AG04449 (cell line): ENCODE data around the gene COG5.

Experiments used
- CTCF ChIA-PET: fragments of 350-600 bp; formaldehyde crosslinking; extraction: SDS; loops from one replicate; lab custom pipeline; 2021; ENCODE audit warnings: antibody characterized with exemption; lab: Yijun Ruan, JAX
- POLR2A ChIA-PET: fragments of 400-600, 350-600 bp; formaldehyde crosslinking; extraction: SDS; loops from one replicate; lab custom pipeline; 2020; ENCODE audit warnings: antibody characterized with exemption, inconsistent platforms; lab: Yijun Ruan, JAX
- DNase-seq: peaks from one replicate; pipeline ENCODE4 v3.0.0-alpha.2; 2010; ENCODE audit warnings: low read depth, low spot score
- H3K4me3 ChIP-seq: 2 replicates; pipeline ENCODE4 v1.5.1; 2011; ENCODE audit warnings: low read depth, mild to moderate bottlenecking, control low read depth, low read length
- TF ChIP-seq, protein P1 (sequence below): IDR thresholded peaks from one replicate; pipeline ENCODE4 v1.5.1; 2011; ENCODE audit warnings: mild to moderate bottlenecking, moderate library complexity, low read length, control low read depth, inconsistent platforms; ENCODE audit not compliant: insufficient read depth; ENCODE audit errors: missing control alignments

The COG5 gene

DNA sequence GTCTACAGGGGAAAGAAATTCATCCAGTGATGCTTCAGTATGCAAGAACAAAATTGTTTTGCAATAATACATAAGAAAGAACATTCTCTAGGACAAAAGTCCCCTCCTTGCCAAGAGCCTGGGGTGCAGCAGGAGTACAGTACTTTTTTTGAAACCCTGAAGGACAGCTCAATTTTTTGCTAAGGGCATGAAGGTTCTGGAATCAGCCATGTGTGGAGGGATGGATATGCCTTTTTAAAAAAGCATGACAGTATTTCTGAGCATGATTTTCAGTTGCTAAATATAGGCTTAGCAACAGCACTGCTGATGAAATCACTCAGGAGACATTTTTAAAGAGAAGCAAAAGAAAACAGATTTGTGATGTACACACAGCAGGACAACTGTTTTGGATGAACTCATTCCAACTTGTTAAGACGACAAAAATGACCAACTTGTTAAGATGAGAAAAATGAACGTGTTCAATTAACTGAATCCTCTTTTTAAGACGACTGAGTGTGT is 355.6 kb downstream of the COG5 start:
- no peak overlapping the region for H3K4me3 ChIP-seq
- ChIA-PET CTCF (interaction anchor here (1.4 to 1.6 kb wide), 2 partner anchors 15 to 667 kb away, joined by 3 to 5 read pairs; no protein-coding TSS in a partner anchor), POLR2A (no interaction called here)
- no peak for DNase-seq
- TF ChIP-seq, protein P1, sequence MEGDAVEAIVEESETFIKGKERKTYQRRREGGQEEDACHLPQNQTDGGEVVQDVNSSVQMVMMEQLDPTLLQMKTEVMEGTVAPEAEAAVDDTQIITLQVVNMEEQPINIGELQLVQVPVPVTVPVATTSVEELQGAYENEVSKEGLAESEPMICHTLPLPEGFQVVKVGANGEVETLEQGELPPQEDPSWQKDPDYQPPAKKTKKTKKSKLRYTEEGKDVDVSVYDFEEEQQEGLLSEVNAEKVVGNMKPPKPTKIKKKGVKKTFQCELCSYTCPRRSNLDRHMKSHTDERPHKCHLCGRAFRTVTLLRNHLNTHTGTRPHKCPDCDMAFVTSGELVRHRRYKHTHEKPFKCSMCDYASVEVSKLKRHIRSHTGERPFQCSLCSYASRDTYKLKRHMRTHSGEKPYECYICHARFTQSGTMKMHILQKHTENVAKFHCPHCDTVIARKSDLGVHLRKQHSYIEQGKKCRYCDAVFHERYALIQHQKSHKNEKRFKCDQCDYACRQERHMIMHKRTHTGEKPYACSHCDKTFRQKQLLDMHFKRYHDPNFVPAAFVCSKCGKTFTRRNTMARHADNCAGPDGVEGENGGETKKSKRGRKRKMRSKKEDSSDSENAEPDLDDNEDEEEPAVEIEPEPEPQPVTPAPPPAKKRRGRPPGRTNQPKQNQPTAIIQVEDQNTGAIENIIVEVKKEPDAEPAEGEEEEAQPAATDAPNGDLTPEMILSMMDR = no peak

DNA sequence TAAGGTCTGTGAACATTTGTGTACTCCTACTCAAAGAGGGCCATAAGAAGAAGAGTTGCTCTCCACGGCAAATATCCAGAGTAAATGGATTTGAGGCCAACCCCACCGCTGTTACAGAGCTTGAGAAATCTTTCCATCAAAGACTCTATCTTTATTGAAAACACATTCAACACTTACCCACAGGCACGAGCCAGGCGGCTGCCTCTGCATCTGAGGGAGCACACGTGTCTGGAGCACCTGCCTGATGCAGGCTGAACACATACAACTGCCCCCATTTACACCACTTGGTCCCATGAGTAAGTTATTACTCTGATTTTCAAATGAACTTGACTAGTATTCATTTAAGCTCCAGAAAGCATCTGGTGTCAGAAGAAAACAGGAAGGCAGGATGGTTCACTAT is 356.3 kb downstream of the COG5 start:
- H3K4me3 ChIP-seq = no peak overlapping the region
- no peak for DNase-seq
- TF ChIP-seq, protein P1 = no peak
- POLR2A ChIA-PET = no interaction called here
- CTCF ChIA-PET = interaction anchor here (0.7 to 1.6 kb wide), 2 partner anchors 43 to 668 kb away, joined by 3 to 5 read pairs; no protein-coding TSS in a partner anchor

DNA sequence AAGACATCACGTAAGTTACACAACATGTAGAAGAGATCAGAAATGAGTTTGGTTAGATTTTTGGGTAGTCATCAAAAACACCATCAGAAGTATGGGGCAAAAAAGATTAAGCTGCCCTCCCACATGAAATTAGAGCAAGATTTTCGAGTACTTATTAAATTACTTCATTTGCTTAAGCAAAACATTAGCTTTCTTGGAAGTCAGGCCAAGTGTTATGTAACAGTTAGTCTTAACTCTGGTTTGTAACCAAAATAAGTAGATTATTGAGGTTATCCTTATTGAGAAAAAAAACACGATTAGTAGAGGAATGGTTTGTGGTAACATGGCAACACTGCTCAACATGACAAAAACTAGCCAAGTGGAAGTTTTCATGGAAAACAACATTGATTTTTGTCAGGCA is 357.0 kb downstream of the COG5 start:
- no peak for DNase-seq
- ChIA-PET POLR2A (no interaction called here), CTCF (interaction anchor here (1.3 to 1.6 kb wide), 2 partner anchors 56 to 669 kb away, joined by 3 to 5 read pairs; no protein-coding TSS in a partner anchor)

DNA sequence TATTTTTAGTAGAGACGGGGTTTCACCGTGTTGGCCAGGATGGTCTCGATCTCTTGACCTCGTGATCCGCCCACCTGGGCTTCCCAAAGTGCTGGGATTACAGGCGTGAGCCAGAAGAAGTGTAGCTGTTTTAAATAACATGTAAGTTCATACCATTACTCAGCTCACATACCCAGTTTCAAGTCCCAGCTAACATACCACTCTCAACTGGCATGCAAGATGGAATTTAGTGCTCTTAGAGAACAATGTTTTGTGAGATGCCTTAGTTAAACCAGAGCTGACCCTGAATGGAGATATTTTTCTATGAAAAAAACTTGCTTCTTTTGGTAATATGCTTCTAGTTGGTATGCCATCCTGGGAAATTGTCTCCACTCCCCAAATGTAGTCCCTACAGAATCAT is 357.6 kb downstream of the COG5 start:
- CTCF ChIA-PET = interaction anchor here (1.3 kb wide), 1 partner anchor 55 kb away, joined by 3 read pairs; no protein-coding TSS in a partner anchor
- TF ChIP-seq, protein P1 = no peak
- POLR2A ChIA-PET = no interaction called here
- DNase-seq = peak; percentile 33
- H3K4me3 ChIP-seq = no peak overlapping the region

More for the DNA sequence above, 357.0 kb downstream of the COG5 start:
- H3K4me3 ChIP-seq = no peak overlapping the region
- TF ChIP-seq, protein P1 = no peak

DNA sequence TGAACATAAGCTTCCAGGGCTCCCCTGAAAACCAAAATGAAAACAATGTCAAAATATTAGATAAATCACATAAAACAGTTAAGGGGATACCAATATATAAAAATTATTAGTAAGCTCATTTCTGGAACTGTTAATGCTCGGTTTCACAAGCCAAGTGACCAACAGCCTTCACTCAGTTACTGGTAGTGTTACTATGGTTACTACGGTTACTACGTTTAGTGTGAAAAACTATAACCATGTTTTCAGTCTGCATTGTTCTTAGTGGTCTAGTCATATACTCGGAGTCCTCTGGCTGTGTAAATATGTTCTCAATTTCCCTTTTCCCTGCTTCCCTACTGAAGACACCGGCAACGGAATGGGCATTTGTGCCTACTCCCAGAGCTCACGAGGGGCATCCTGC is 360.1 kb downstream of the COG5 start:
- TF ChIP-seq, protein P1 = no peak
- ChIA-PET CTCF (interaction anchor here (0.7 to 1.9 kb wide), 6 partner anchors 10 to 690 kb away, joined by 3 to 6 read pairs (median 3); no protein-coding TSS in a partner anchor), POLR2A (no interaction called here)
- no peak for DNase-seq
- H3K4me3 ChIP-seq = no peak overlapping the region

DNA sequence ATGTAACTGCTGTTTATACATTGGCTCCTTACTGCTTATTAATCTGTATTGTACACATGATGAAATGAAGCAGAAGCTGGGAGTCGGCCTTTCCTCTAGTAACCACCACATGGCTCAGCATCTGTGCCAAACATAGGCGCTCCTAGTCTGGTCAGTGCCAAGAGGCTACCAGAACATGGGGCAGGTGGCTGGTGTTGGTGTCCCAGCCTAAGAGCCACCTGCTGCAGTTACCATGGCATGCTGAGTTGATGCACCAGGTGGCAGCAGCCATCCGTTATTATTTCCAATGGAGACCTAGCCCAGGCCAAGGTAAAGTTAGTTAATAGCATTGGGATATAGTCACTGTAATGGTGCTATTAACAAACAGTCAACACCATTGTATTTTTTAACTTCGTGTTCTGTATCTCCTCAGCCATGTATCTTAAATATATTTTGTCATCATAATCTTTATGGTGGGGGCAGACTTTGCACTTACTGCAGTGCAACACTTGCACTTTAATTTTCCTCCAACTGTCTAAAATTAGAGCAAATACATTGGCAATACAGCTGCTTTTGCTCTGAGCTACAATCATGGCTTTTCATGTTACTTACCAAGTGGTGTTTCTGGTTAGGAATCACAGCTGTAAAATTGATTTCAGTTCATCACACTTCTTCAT is 361.8 kb downstream of the COG5 start:
- POLR2A ChIA-PET = no interaction called here

More for the DNA sequence above, 361.8 kb downstream of the COG5 start:
- H3K4me3 ChIP-seq = no peak overlapping the region
- no peak for DNase-seq
- TF ChIP-seq, protein P1 = peak; percentile 52
- CTCF ChIA-PET = interaction anchor here (0.7 to 1.7 kb wide), 4 partner anchors 8 to 541 kb away, joined by 3 to 5 read pairs (median 4); no protein-coding TSS in a partner anchor
